ENCODE results near the gene RTN4RL1. TPM values are rescaled to one million over a fixed set of nuclear protein-coding genes. Genes with fewer than 3 reads are reported as not detected.

RTN4RL1 gene
- total RNA-seq, 1 donor from 2014 or later, result 12.4 TPM

- H3K27ac Mint-ChIP-seq, result peak overlapping the region; percentile 95
- peaks cover 52% of the 10 kb centered on the region for H3K4me1 Mint-ChIP-seq (ENCODE audit: low read depth)
- no peak for DNase-seq (ENCODE audit: low spot score, unreplicated experiment)
- TF ChIP-seq CTCF (IDR thresholded peaks at IDR 0.05; ENCODE audit: unreplicated experiment), result no peak
- no peaks in the 10 kb centered on the region for H3K27me3 Mint-ChIP-seq
- peak overlapping the region; percentile 69 for H3K4me3 Mint-ChIP-seq (ENCODE audit: low read depth)
- no peaks in the 10 kb centered on the region for H3K36me3 Mint-ChIP-seq (ENCODE audit: insufficient read depth)
- H3K9me3 Mint-ChIP-seq (ENCODE audit: low read depth), result no peaks in the 10 kb centered on the region
Measured at GRCh38 chr17:1995907-1996799, 29.0 kb downstream of the RTN4RL1 start.

- no peak for DNase-seq (ENCODE audit: low spot score, unreplicated experiment)
- Mint-ChIP-seq H3K4me3 (ENCODE audit: low read depth) (peak overlapping the region; percentile 69), H3K9me3 (ENCODE audit: low read depth) (no peaks in the 10 kb centered on the region), H3K4me1 (ENCODE audit: low read depth) (peaks cover 57% of the 10 kb centered on the region), H3K27ac (peak overlapping the region; percentile 95), H3K27me3 (no peaks in the 10 kb centered on the region), H3K36me3 (ENCODE audit: insufficient read depth) (no peaks in the 10 kb centered on the region)
- no peak for TF ChIP-seq CTCF (IDR thresholded peaks at IDR 0.05; ENCODE audit: unreplicated experiment)
Measured at GRCh38 chr17:1995321-1995892, 29.7 kb downstream of the RTN4RL1 start.

GRCh38 chr17:1994707-1995106, 30.4 kb downstream of the RTN4RL1 start:
- Mint-ChIP-seq H3K9me3 (ENCODE audit: low read depth) (no peaks in the 10 kb centered on the region), H3K27ac (peak overlapping the region; percentile 60), H3K4me1 (ENCODE audit: low read depth) (peaks cover 52% of the 10 kb centered on the region), H3K36me3 (ENCODE audit: insufficient read depth) (no peaks in the 10 kb centered on the region), H3K4me3 (ENCODE audit: low read depth) (no peak overlapping the region), H3K27me3 (no peaks in the 10 kb centered on the region)
- DNase-seq (ENCODE audit: low spot score, unreplicated experiment), result no peak
- TF ChIP-seq CTCF (IDR thresholded peaks at IDR 0.05; ENCODE audit: unreplicated experiment), result no peak

- no peak for TF ChIP-seq CTCF (IDR thresholded peaks at IDR 0.05; ENCODE audit: unreplicated experiment)
- DNase-seq (ENCODE audit: low spot score, unreplicated experiment), result no peak
- no peaks in the 10 kb centered on the region for H3K27me3 Mint-ChIP-seq
- no peak overlapping the region for H3K4me3 Mint-ChIP-seq (ENCODE audit: low read depth)
- no peaks in the 10 kb centered on the region for H3K9me3 Mint-ChIP-seq (ENCODE audit: low read depth)
- H3K36me3 Mint-ChIP-seq (ENCODE audit: insufficient read depth), result no peaks in the 10 kb centered on the region
- H3K27ac Mint-ChIP-seq, result peak overlapping the region; percentile 33
- peaks cover 44% of the 10 kb centered on the region for H3K4me1 Mint-ChIP-seq (ENCODE audit: low read depth)
Measured at GRCh38 chr17:1992541-1992940, 32.6 kb downstream of the RTN4RL1 start.

- Mint-ChIP-seq H3K4me3 (ENCODE audit: low read depth) (no peak overlapping the region), H3K36me3 (ENCODE audit: insufficient read depth) (no peaks in the 10 kb centered on the region), H3K27me3 (no peaks in the 10 kb centered on the region), H3K4me1 (ENCODE audit: low read depth) (peaks cover 17% of the 10 kb centered on the region), H3K27ac (no peak overlapping the region), H3K9me3 (ENCODE audit: low read depth) (no peaks in the 10 kb centered on the region)
- no peak for TF ChIP-seq CTCF (IDR thresholded peaks at IDR 0.05; ENCODE audit: unreplicated experiment)
- no peak for DNase-seq (ENCODE audit: low spot score, unreplicated experiment)
Measured at GRCh38 chr17:1989135-1989534, 36.0 kb downstream of the RTN4RL1 start.
